HG03103 (cell line): ENCODE measurements around the gene CPEB1.

ENCODE experiments used
- ATAC-seq: cut with Tn5 transposase; IDR thresholded peaks from one replicate; pipeline ENCODE4 v1.9.1; 2021; ENCODE audit warnings: low read depth; ENCODE audit not compliant: unreplicated experiment

The CPEB1 gene

DNA sequence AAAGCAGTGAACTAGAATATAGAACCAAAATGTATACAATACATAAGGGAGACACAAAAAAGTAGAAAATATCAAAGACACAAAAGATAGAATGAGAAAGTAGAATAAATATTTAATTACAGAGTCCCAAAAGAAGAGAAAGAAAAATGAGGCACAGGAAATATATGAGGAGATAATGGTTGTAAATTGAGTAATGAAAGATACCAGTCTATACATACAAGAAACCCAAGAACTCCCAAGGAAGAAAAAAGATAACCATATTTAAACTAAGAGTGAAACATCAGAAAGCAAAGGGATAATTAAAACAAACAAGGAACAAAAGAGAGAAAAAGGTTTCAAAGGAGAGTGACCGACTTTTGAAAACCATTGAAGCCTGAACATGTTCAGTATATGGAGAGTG is 47.3 kb downstream of the CPEB1 start:
- no peak for ATAC-seq

- ATAC-seq = no peak
Measured at GRCh38 chr15:82597815-82598214, 49.3 kb downstream of the CPEB1 start.

GRCh38 chr15:82595766-82596165 is 51.4 kb downstream of the CPEB1 start:
- ATAC-seq = no peak

- ATAC-seq = no peak
Measured at GRCh38 chr15:82595203-82595602, 52.0 kb downstream of the CPEB1 start.

DNA sequence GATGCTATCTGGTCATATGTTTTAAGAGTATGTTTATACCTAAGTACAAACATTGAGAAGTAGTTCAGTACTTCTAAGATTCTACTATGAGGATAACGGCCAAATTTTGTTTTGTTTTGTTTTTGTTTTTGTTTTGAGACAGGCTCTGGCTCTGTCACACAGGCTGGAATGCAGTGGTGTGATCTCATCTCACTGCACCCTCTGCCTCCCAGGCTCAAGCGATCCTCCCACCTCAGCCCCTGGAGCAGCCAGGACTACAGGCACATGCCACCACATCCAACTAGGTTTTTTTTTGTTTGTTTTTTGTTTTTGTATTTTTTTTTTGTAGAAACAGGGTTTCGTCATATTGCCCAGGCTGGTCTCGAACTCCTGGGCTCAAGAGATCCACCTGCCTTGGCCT is 59.4 kb downstream of the CPEB1 start:
- ATAC-seq = no peak

DNA sequence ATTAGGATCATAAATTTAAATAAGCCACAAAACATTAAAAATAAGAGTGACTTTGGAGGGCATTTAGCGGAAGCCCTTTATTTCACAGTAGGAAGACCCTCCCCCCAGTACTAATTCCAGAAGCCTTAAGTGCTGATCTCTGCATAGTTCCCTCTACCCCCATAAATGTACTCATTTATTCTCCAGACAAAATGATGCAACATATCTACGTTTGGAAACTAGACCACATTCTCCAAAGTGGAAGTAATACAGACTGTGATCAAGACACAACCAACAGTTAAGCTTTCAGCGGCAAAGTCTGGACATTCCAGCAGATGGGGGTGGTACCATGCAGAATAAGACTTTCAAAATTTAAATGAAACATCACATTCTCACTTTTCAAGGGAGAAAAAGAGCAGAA is 62.1 kb downstream of the CPEB1 start:
- ATAC-seq = no peak

GRCh38 chr15:82580713-82581112 is 66.5 kb downstream of the CPEB1 start:
- ATAC-seq = no peak

- no peak for ATAC-seq
Measured at GRCh38 chr15:82575335-82575734, 71.8 kb downstream of the CPEB1 start.

- no peak for ATAC-seq
Measured at GRCh38 chr15:82572986-82573385, 74.2 kb downstream of the CPEB1 start.

DNA sequence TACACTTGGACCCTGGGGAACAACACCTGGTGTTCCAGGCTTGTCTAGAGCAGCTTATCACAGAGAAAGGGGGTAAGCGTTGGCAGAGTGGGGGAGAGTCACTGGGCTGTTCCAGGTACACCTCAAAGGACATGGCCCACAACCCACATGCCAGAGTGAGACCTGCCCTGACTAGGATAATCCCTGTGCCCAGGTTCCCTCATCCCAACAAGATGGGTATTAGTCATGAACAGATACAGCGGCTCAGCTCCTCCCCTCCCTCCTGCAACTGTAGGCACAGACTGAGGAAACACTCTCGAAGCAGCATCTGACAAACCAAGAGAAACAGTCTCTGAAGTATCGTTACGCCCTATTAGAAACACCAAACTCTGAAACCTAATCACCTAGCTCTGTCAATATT is 74.9 kb downstream of the CPEB1 start:
- ATAC-seq = no peak

- no peak for ATAC-seq
Measured at GRCh38 chr15:82571722-82572222, 75.4 kb downstream of the CPEB1 start.

- no peak for ATAC-seq
Measured at GRCh38 chr15:82570721-82571508, 76.2 kb downstream of the CPEB1 start.

DNA sequence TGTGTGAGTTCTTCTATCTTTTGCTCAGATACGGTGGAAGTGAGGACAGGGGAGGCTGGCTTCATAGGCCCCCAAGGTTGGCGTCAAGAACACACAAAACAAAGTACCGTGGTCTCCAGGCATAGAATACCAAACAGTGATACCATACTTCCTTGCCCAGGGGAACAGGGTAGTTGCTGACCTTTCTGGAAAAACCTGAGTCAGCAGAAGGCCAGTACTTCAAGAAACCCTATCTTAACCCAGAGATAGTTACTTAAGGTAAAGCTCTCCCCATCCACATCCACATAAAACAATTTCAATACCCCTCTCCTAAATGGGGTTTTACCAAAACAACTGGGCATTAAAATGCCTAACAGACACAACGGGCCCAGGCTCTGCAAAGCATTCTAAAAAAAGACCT is 77.3 kb downstream of the CPEB1 start:
- no peak for ATAC-seq

GRCh38 chr15:82568986-82569385 is 78.2 kb downstream of the CPEB1 start:
- ATAC-seq = no peak

GRCh38 chr15:82567661-82568060 is 79.5 kb downstream of the CPEB1 start:
- no peak for ATAC-seq

GRCh38 chr15:82566690-82567089 is 80.5 kb downstream of the CPEB1 start:
- no peak for ATAC-seq

DNA sequence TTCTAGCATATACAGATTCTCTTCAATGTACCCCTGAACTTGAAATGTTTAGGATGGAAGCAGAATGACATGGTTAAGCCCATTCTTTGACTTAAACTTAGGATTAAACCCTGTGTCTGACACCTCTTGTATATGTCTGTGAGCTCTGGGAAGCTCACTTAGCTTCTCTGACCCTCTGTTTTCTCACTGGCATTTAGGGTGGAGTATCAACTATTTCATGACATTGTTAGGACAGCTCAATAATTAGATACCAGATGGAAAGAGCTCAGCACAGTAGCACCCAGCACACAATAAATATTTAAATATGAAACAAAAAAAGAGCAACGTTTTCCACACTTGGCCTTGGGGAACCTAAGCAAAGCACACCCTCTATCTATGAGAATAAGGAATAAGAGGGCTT is 88.7 kb downstream of the CPEB1 start:
- ATAC-seq = no peak

DNA sequence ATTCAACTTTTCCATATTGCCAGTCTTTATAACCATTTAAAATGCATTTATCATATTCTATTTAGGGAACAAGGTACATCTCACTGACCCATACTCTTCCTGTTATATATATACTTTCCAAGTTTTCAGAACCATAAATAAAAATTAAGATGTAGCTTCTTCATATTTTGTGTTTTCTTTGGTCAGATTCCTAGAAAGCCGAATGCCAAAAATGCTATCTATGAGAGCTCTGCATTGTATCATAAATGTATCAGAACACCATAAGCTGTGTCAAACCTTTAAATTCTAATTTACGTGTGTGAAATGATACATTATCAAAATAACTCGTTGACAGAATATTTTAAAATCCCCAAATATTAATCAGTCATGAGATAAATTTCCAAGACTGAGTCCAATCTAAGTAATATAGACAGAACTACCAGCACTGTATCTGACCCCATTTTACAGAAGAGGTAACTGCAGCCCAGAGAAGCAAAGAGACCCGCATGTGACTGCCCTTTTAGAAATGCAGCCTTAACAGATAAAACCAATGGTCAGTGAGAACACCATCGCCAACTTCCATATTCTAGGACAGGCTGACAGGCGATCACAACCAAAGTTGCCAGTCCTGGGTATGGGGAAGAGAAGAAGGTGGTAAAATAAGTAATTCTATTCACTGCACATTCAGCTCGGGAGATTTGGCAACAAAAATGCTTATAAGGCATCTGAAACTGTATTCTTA is 90.7 kb downstream of the CPEB1 start:
- ATAC-seq = no peak

GRCh38 chr15:82554849-82555248 is 92.3 kb downstream of the CPEB1 start:
- no peak for ATAC-seq

GRCh38 chr15:82554351-82554750 is 92.8 kb downstream of the CPEB1 start:
- no peak for ATAC-seq

- no peak for ATAC-seq
Measured at GRCh38 chr15:82553846-82554245, 93.3 kb downstream of the CPEB1 start.

DNA sequence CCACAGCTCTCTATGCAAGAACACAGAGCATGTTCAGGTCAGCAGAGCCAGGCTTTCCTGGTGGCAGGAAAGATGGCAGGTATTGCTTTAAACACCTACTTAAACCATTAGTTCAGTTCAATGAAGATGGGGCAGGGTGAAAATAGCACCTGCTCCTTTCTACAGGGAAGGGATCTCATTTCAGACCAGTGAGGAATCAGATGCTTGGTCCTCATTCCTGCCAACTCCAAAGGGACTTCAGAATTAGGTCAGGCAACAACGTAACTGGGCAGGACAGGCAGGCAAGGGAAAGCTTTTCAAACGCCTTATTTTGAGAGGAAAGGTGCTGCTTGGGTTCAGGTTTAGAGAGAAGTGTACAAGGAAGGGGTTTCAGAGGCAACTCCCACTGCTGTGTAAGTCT is 94.3 kb downstream of the CPEB1 start:
- ATAC-seq = no peak
